ENCODE measurements around the gene WWTR1.

WWTR1 gene

GRCh38 chr3:149589332-149589731 is 68.5 kb downstream of the WWTR1 start:
- H2AFZ ChIP-seq (ENCODE audit: low read length), result no peak overlapping the region
- H3K4me1 ChIP-seq (ENCODE audit: insufficient read depth, low read length, severe bottlenecking), result no peaks in the 10 kb centered on the region
- no peak overlapping the region for H3K9ac ChIP-seq (ENCODE audit: low read length)
- H3K36me3 ChIP-seq (ENCODE audit: insufficient read depth, low read length), result no peaks in the 10 kb centered on the region
- H3K9me2 ChIP-seq (ENCODE audit: low read depth, low read length), result no peaks in the 10 kb centered on the region
- H3K9me3 ChIP-seq (ENCODE audit: low read length), result no peaks in the 10 kb centered on the region
- no peak overlapping the region for H3K4me3 ChIP-seq (ENCODE audit: low read depth, low read length, poor library complexity, severe bottlenecking)
- no peak overlapping the region for H3K27ac ChIP-seq (ENCODE audit: low read depth, low read length, poor library complexity, severe bottlenecking)
- H3K27me3 ChIP-seq (ENCODE audit: insufficient read depth, low read length), result peaks cover 6% of the 10 kb centered on the region; the same call in 1 of the 2 replicates
- no peaks in the 10 kb centered on the region for H3K79me2 ChIP-seq (ENCODE audit: insufficient read depth, low read length)
- H3F3A ChIP-seq (ENCODE audit: insufficient read depth, low read length), result no peaks in the 10 kb centered on the region
- no peak overlapping the region for H3K4me2 ChIP-seq (ENCODE audit: low read length)
- no peak for TF ChIP-seq CTCF (IDR thresholded peaks at IDR 0.05; ENCODE audit: low read length)
- TF ChIP-seq EZH2 (IDR thresholded peaks at IDR 0.05; ENCODE audit: borderline replicate concordance, low read length), result no peak
- H4K20me1 ChIP-seq (ENCODE audit: insufficient read depth, low read length), result no peaks in the 10 kb centered on the region

- Histone ChIP-seq H3K27me3 (ENCODE audit: insufficient read depth, low read length) (peaks cover 6% of the 10 kb centered on the region; the same call in 1 of the 2 replicates), H3K79me2 (ENCODE audit: insufficient read depth, low read length) (no peaks in the 10 kb centered on the region), H2AFZ (ENCODE audit: low read length) (no peak overlapping the region), H3F3A (ENCODE audit: insufficient read depth, low read length) (no peaks in the 10 kb centered on the region), H3K36me3 (ENCODE audit: insufficient read depth, low read length) (no peaks in the 10 kb centered on the region), H3K9me3 (ENCODE audit: low read length) (no peaks in the 10 kb centered on the region), H3K9ac (ENCODE audit: low read length) (no peak overlapping the region), H3K4me1 (ENCODE audit: insufficient read depth, low read length, severe bottlenecking) (no peaks in the 10 kb centered on the region), H3K4me3 (ENCODE audit: low read depth, low read length, poor library complexity, severe bottlenecking) (no peak overlapping the region), H3K4me2 (ENCODE audit: low read length) (no peak overlapping the region), H3K9me2 (ENCODE audit: low read depth, low read length) (no peaks in the 10 kb centered on the region), H4K20me1 (ENCODE audit: insufficient read depth, low read length) (no peaks in the 10 kb centered on the region), H3K27ac (ENCODE audit: low read depth, low read length, poor library complexity, severe bottlenecking) (no peak overlapping the region)
- no peak for TF ChIP-seq CTCF (IDR thresholded peaks at IDR 0.05; ENCODE audit: low read length)
- no peak for TF ChIP-seq EZH2 (IDR thresholded peaks at IDR 0.05; ENCODE audit: borderline replicate concordance, low read length)
Measured at GRCh38 chr3:149588909-149589308, 68.9 kb downstream of the WWTR1 start.

GRCh38 chr3:149587383-149587782 is 70.4 kb downstream of the WWTR1 start:
- Histone ChIP-seq H3K4me3 (ENCODE audit: low read depth, low read length, poor library complexity, severe bottlenecking) (no peak overlapping the region), H3K9ac (ENCODE audit: low read length) (no peak overlapping the region), H3K9me3 (ENCODE audit: low read length) (no peaks in the 10 kb centered on the region), H2AFZ (ENCODE audit: low read length) (no peak overlapping the region), H3K27me3 (ENCODE audit: insufficient read depth, low read length) (peaks cover 6% of the 10 kb centered on the region; the same call in 1 of the 2 replicates), H3K36me3 (ENCODE audit: insufficient read depth, low read length) (no peaks in the 10 kb centered on the region), H3K79me2 (ENCODE audit: insufficient read depth, low read length) (no peaks in the 10 kb centered on the region), H3K4me1 (ENCODE audit: insufficient read depth, low read length, severe bottlenecking) (no peaks in the 10 kb centered on the region), H3K4me2 (ENCODE audit: low read length) (no peak overlapping the region), H3K27ac (ENCODE audit: low read depth, low read length, poor library complexity, severe bottlenecking) (no peak overlapping the region), H3K9me2 (ENCODE audit: low read depth, low read length) (no peaks in the 10 kb centered on the region), H4K20me1 (ENCODE audit: insufficient read depth, low read length) (no peaks in the 10 kb centered on the region), H3F3A (ENCODE audit: insufficient read depth, low read length) (no peaks in the 10 kb centered on the region)
- TF ChIP-seq EZH2 (IDR thresholded peaks at IDR 0.05; ENCODE audit: borderline replicate concordance, low read length) (no peak), CTCF (IDR thresholded peaks at IDR 0.05; ENCODE audit: low read length) (no peak)

All from OCI-LY1 (cell line).